Mesodermal cell (in vitro differentiated cells): Measurements from ENCODE around the gene LMTK2.

Source experiments
- H3K27ac ChIP-seq: 2 replicates; pipeline ENCODE4 v1.7.0; 2013; ENCODE audit warnings: mild to moderate bottlenecking, low read depth, low read length, moderate library complexity; ENCODE audit not compliant: severe bottlenecking
- H3K36me3 ChIP-seq: 2 replicates; pipeline ENCODE4 v1.7.1; 2013; ENCODE audit warnings: mild to moderate bottlenecking, low read length, moderate library complexity; ENCODE audit not compliant: control insufficient read depth, insufficient read depth
- H3K4me1 ChIP-seq: one replicate; pipeline ENCODE4 v1.7.1; 2013; ENCODE audit warnings: mild to moderate bottlenecking, low read length; ENCODE audit not compliant: insufficient read depth, control insufficient read depth, poor library complexity, severe bottlenecking
- H3K4me3 ChIP-seq: 2 replicates; pipeline ENCODE4 v1.7.0; 2013; ENCODE audit warnings: low read length, control low read depth, mild to moderate bottlenecking; ENCODE audit not compliant: insufficient read depth, poor library complexity, severe bottlenecking; ENCODE audit errors: extremely low read depth
- H3K9me3 ChIP-seq: 2 replicates; pipeline ENCODE4 v1.7.1; 2013; ENCODE audit warnings: mild to moderate bottlenecking, low read length, moderate library complexity; ENCODE audit not compliant: control insufficient read depth
- WGBS, 2 experiments: methylation state at CpG; one replicate each; pipeline ENCODE4 v1.1.5; 2013; ENCODE audit warnings: missing lambda C conversion rate in 2 of 2; ENCODE audit not compliant: insufficient coverage in 2 of 2; 5-methylcytosine and 5-hydroxymethylcytosine counted together

LMTK2 gene

DNA sequence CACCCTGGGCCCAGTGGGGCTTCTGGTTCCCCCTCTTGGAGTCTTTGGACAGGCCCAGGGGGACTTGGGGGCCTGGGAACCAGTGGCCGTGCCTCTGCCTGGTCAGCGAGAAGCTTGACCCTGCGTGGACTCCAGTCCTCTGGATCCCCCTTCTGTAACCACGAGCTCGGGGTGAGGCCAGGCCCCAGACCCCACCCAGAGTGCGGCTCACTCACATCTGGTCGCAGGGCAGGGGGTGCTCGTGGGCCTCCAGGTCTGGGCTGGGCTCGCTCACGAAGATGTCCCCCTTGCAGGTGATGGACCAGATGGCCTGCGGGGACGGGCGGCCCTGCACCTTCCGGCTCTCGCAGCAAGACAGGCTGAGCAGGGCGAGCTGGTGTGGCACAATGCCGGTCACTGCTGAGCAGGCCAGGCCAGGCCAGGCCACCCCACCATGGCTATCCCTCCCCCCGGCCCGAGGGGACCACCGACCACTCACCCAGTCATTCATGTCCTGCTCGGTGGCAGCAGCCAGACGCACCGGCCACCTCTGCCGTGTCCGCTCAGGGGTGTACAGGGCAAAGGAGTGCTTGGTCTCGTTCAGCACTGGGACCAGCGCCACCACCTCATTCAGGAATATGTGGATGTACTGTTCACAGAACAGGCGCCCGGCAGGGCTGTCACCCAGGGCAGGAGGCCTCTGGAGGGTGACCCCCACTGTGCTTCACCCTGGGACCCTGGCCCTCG, 124.2 kb downstream of the LMTK2 start:
- WGBS, 2 experiments: 95 to 96% methylated on average over 27 of the region's 30 CpGs

GRCh38 chr7:98231493-98232262, 125.0 kb downstream of the LMTK2 start:
- H3K27ac ChIP-seq: no peak overlapping the region
- H3K9me3 ChIP-seq: no peaks in the 10 kb centered on the region
- H3K4me1 ChIP-seq: no peaks in the 10 kb centered on the region
- 95 to 96% methylated on average over 15 to 23 of the region's 25 CpGs for WGBS, 2 experiments
- no peaks in the 10 kb centered on the region for H3K36me3 ChIP-seq
- H3K4me3 ChIP-seq: no peak overlapping the region

More for the DNA sequence above, 124.2 kb downstream of the LMTK2 start:
- H3K4me3 ChIP-seq: no peak overlapping the region
- H3K9me3 ChIP-seq: no peaks in the 10 kb centered on the region
- H3K27ac ChIP-seq: no peak overlapping the region
- H3K4me1 ChIP-seq: no peaks in the 10 kb centered on the region
- H3K36me3 ChIP-seq: no peaks in the 10 kb centered on the region

DNA sequence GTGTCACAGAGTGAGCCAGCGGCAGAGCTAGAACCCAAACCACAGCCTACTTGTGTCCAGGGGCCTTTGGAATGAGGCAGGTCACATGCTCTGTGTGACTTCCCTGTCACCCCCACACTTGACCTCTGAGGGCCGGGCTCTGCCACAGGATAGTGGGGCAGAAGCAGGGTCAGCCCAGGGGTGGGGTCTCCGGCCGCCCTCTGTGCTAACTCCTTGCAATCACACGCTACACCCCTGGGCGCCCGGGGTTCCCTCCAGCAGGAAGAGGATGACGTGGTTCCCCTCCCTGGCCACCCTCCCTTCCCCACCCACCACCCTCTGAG, 125.6 kb downstream of the LMTK2 start:
- H3K27ac ChIP-seq: no peak overlapping the region
- no peak overlapping the region for H3K4me3 ChIP-seq
- H3K9me3 ChIP-seq: no peaks in the 10 kb centered on the region
- no peaks in the 10 kb centered on the region for H3K36me3 ChIP-seq
- 86 to 96% methylated on average over 4 to 5 of the region's 8 CpGs for WGBS, 2 experiments
- no peaks in the 10 kb centered on the region for H3K4me1 ChIP-seq

DNA sequence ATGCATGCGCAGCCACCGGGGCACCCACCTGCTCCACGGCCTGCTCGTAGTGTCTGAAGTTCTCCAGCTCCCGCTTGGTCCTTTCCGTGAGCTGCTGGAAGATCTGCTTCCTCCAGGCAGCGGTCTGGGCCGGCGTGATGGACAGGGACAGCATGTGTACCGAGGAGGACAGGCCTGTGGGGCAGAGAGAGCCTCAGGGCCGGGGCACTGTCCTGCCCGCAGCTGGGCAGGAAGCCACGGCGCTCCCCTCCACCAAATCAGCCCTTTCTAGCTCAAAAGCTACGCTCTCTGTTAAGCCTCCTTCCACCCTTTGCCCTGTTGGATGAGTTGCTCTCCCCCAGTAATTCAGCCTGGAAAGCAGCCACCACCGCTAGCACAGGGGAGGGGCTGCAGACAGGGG, 126.1 kb downstream of the LMTK2 start:
- Histone ChIP-seq H3K36me3 (no peaks in the 10 kb centered on the region), H3K9me3 (no peaks in the 10 kb centered on the region), H3K4me1 (no peaks in the 10 kb centered on the region), H3K4me3 (no peak overlapping the region), H3K27ac (no peak overlapping the region)
- WGBS, 2 experiments: 88 to 94% methylated on average over 13 to 16 of the region's 16 CpGs

DNA sequence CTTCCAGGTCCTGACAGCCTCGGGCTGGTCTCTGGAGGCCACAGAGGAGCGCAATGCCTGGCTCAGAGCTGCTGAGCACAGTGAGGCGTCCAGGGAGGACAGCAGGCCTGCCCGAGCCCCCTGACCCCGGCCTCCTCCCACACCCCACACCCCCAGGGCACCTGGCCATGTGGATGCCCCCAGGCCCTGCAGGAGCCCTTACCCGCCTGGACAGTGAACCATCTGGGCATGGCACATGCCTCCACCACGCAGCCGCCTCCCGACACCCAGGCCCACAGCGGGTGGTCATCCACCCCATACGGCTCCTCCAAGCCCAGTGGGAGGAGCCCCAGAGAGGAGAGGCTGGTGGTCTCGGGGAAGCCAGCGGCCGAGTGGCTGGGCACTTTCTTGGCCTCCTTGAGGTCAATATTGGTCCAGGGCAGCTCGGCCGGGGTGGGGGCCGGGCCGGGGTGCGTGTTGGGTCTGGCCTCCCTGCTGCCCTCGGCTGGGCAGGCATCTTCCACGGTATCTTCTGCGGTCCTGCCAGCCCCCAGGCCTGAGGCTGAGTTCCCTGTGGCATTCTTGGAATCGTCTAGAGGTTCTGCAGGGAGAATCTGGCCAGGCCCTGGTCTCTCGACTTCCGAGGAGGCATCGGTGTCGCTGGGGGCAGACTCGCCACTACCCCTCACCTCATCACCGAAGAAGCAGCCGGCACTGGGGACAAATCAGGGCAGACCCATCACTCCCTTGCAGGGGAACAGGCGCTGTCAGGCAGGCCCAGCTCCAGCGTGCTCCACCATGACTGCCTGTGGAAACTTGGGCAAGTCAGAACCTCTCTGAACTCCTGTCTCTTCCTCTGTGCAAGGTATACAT, 126.8 kb downstream of the LMTK2 start:
- no peak overlapping the region for H3K27ac ChIP-seq

DNA sequence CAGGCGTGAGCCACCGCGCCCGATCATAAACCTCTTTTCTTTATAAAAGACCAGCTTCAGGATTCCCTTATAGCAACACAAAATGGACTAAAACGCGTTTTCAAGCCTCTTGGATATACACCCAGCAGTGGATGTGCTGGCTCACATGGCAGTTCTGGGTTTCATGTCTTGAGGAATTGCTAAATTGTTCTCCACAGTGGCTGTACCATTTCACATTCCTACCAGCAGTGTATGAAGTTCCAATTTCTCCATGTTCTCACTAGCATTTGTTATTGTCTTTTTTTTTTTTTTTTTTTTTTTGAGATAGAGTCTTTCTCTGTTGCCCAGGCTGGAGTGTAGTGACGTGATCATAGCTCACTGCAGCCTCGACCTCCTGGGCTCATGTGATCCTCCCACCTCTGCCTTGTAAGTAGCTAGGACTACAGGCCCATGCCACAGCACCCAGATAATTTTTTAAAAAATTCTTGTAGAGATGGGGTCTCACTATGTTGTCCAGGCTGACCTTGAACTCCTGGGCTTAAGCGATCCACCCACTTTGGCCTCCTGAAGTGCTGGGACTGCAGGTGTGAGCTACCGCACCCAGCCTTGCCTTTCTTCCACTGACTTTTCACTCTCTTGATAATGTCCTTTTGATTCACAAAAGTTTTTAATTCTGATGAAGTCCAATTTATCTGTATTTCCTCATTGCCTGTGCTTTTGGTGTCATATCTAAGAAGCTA, 127.9 kb downstream of the LMTK2 start:
- Histone ChIP-seq H3K4me1 (no peaks in the 10 kb centered on the region), H3K9me3 (no peaks in the 10 kb centered on the region), H3K4me3 (no peak overlapping the region), H3K36me3 (peaks cover 14% of the 10 kb centered on the region), H3K27ac (no peak overlapping the region)
- 92 to 95% methylated on average over 8 to 10 of the region's 10 CpGs for WGBS, 2 experiments

More for the DNA sequence above, 126.8 kb downstream of the LMTK2 start:
- Histone ChIP-seq H3K4me3 (no peak overlapping the region), H3K36me3 (peaks cover 5% of the 10 kb centered on the region), H3K4me1 (no peaks in the 10 kb centered on the region), H3K9me3 (no peaks in the 10 kb centered on the region)
- 92 to 94% methylated on average over 19 to 30 of the region's 32 CpGs for WGBS, 2 experiments

GRCh38 chr7:98235901-98236300, 129.2 kb downstream of the LMTK2 start:
- H3K4me3 ChIP-seq: no peak overlapping the region
- H3K36me3 ChIP-seq: peaks cover 24% of the 10 kb centered on the region
- WGBS, 2 experiments: 92 to 96% methylated on average over 11 of the region's 11 CpGs
- H3K9me3 ChIP-seq: no peaks in the 10 kb centered on the region
- no peak overlapping the region for H3K27ac ChIP-seq
- no peaks in the 10 kb centered on the region for H3K4me1 ChIP-seq

DNA sequence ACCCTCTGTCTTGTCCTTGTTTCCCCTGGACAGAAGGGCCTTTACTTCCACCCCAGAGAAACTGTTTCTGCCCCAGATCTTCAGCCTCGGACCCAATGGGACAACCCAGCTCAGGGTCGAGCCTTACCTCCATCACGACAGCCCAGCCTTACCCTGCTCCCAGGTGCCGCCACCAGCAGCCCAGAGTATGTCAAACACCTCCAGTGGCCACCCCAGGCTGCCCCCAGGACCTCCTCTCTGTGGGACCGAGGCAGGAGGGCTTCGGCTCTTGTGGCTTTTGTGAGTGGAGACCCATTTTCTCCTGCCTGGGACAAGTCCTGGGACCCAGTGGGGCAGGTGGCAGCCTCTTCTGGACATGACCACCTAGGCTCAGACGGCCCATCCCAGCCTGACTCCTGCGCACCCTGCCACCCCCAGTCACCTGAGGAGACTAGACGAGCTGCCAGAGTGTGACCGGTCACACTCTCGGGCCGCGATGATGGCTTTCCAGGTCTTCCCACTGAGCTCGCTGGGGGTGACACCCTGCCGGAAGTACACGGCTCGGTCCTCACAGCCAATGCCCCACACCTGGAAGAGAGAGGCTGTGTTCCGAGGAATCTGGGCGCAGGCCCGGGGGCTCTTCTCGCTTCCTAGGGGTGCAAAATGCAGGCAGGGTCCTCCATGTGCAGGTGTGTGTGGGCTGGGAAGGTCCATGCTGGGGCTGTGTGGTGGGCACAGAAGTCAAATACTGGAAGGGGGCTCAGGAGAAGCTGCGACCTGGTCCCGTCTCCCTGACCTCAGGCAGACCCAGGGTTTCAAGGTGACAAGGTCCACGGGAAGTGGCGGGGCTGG, 129.9 kb downstream of the LMTK2 start:
- no peak overlapping the region for H3K4me3 ChIP-seq
- no peaks in the 10 kb centered on the region for H3K9me3 ChIP-seq
- no peaks in the 10 kb centered on the region for H3K4me1 ChIP-seq
- H3K36me3 ChIP-seq: peaks cover 24% of the 10 kb centered on the region
- no peak overlapping the region for H3K27ac ChIP-seq
- 95% methylated on average over 15 to 25 of the region's 25 CpGs for WGBS, 2 experiments

GRCh38 chr7:98238076-98238475, 131.4 kb downstream of the LMTK2 start:
- Histone ChIP-seq H3K36me3 (peaks cover 27% of the 10 kb centered on the region), H3K4me3 (no peak overlapping the region), H3K4me1 (no peaks in the 10 kb centered on the region), H3K9me3 (no peaks in the 10 kb centered on the region), H3K27ac (no peak overlapping the region)
- 100% methylated on average over 2 of the region's 4 CpGs; no CpG with 5 or more reads in 1 of the 2 experiments for WGBS, 2 experiments
